ENCODE measurements around the gene RNF144A.

Gene RNF144A

DNA sequence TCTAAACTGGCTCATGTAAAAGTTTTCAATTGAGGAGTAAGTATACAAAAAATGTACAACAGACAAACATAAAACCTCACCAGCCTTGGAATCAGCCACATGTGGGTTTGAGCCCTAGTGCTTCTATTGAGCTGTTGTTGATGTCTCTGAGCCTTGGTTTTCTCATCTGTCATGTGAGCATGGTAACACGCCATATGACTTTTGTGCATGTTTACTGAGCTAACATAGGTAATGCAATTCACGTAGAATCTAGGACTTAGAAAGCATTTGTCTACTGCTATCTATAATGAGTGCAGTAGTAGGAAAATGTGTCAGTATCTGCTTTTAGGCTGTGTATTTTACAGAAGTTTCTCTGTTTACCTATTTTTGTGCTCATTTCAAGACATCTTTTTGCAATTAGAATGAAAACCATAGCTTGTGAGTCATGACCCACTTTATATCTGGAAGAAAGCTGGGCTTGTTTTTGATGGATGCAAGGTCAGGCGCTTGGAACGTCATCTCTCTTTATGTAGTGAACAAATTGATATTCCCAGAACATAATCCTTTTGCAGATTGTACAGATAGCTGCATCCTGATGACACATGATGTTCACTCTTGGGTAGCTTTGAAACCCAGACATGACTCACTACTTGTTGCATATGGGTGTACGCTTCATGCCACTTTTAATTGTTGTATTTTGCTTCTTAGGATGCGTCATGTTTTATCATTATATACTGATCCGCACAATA, 94.3 kb downstream of the RNF144A start:
- DNase-seq (ENCODE audit: low spot score in 2 of 2), result no peak
- no peak overlapping the region for H3K4me3 ChIP-seq
- H3K36me3 ChIP-seq (replicated peaks), result no peaks in the 10 kb centered on the region
- no peaks in the 10 kb centered on the region for H3K4me1 ChIP-seq
- no peaks in the 10 kb centered on the region for H3K9me3 ChIP-seq
- in situ Hi-C loops (cut with MboI; ENCODE audit: low sequenced_read_pairs), result no loop called here
- H3K27me3 ChIP-seq (ENCODE audit: low read depth), result no peaks in the 10 kb centered on the region

DNA sequence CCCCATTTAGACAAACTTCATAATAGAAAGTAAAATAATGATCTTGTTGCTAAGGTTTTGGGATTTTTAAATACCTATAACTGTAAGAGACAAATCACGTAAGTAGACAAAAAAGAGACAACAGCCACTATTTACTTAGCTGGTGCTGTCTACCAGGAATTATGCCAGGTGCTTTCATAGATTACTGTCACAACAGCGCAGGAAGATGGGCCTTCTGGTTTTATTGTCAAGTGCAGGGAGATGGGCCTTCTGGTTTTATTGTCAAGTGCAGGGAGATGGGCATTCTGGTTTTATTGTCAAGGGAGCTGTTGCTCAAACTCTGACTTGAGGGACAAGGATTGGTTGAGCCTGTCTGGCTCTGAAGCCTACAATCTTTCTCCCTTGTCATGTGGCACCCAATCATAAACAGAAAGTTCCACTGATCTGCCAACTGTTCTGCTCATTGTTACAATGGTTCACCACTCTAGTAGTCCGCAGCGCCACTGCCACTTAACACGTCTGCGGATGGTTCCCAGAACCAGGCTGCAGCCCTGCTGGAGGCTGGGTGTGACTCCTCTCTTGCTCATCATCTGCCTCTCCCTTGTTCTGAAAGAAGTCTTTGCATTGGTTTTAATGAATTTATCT, 95.0 kb downstream of the RNF144A start:
- Histone ChIP-seq H3K36me3 (replicated peaks) (no peaks in the 10 kb centered on the region), H3K9me3 (no peaks in the 10 kb centered on the region), H3K4me1 (no peaks in the 10 kb centered on the region), H3K27me3 (ENCODE audit: low read depth) (no peaks in the 10 kb centered on the region), H3K4me3 (no peak overlapping the region)
- no peak for DNase-seq (ENCODE audit: low spot score in 2 of 2)
- in situ Hi-C loops (cut with MboI; ENCODE audit: low sequenced_read_pairs), result no loop called here

DNA sequence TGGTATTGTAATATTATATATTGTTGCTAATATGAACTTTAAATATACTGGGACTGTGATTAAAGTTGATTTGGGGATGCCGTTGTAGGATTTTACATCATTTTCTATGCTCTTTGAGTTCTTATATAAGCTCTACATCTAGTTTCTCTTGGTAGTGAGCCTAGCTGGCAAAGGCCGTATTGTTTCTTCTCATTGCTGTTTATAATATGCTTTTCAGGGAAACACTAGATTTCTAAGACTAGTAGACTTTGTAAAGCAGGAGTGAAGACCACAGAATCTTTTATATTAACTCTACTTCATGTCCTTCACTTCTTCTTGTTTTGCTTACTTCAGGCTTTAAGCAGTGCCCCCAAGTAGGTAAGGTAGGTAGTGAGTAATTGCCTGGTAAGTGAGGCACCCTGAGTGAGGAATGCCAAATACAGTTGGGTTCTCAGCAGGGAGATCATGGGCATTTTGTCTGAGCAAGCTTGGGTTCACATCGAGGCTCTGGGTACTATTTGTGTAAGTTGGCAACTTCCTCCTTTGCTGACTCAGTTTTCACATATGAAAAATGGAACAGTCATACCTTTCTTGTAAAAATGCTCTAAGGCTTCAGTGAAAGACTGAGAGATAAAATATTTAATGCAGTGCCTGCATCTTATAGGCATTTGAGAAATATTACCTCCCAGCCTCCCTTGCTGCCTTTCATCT, 96.4 kb downstream of the RNF144A start:
- H3K4me1 ChIP-seq, result no peaks in the 10 kb centered on the region
- H3K4me3 ChIP-seq, result no peak overlapping the region
- H3K36me3 ChIP-seq (replicated peaks), result no peaks in the 10 kb centered on the region
- no peaks in the 10 kb centered on the region for H3K9me3 ChIP-seq
- in situ Hi-C loops (cut with MboI; ENCODE audit: low sequenced_read_pairs), result no loop called here
- no peaks in the 10 kb centered on the region for H3K27me3 ChIP-seq (ENCODE audit: low read depth)
- DNase-seq (ENCODE audit: low spot score in 2 of 2), result no peak

DNA sequence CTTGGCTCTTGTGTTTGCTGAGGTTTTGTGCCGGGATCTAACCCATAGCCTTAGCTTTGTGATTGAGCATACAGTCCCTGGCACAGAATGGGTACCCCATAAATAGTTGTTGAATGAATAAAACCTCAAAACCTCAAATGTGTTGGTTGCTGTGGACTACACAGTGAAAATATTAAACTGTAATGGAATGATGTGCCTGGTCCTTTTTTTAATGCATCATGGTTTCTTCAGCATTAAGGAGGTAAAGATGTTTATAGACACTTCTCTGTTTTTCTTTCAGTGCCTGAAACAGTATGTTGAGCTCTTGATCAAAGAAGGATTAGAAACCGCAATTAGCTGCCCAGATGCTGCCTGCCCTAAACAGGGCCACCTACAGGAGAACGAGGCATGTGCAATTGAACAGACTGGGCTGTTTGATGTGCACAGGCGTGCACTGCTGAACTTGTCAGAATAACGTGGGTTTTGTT, 97.0 kb downstream of the RNF144A start:
- no peak overlapping the region for H3K4me3 ChIP-seq
- in situ Hi-C loops (cut with MboI; ENCODE audit: low sequenced_read_pairs), result no loop called here
- no peaks in the 10 kb centered on the region for H3K9me3 ChIP-seq
- peak; percentile 9 to 54 for DNase-seq (ENCODE audit: low spot score in 2 of 2)
- no peaks in the 10 kb centered on the region for H3K27me3 ChIP-seq (ENCODE audit: low read depth)
- H3K4me1 ChIP-seq, result no peaks in the 10 kb centered on the region
- no peaks in the 10 kb centered on the region for H3K36me3 ChIP-seq (replicated peaks)

DNA sequence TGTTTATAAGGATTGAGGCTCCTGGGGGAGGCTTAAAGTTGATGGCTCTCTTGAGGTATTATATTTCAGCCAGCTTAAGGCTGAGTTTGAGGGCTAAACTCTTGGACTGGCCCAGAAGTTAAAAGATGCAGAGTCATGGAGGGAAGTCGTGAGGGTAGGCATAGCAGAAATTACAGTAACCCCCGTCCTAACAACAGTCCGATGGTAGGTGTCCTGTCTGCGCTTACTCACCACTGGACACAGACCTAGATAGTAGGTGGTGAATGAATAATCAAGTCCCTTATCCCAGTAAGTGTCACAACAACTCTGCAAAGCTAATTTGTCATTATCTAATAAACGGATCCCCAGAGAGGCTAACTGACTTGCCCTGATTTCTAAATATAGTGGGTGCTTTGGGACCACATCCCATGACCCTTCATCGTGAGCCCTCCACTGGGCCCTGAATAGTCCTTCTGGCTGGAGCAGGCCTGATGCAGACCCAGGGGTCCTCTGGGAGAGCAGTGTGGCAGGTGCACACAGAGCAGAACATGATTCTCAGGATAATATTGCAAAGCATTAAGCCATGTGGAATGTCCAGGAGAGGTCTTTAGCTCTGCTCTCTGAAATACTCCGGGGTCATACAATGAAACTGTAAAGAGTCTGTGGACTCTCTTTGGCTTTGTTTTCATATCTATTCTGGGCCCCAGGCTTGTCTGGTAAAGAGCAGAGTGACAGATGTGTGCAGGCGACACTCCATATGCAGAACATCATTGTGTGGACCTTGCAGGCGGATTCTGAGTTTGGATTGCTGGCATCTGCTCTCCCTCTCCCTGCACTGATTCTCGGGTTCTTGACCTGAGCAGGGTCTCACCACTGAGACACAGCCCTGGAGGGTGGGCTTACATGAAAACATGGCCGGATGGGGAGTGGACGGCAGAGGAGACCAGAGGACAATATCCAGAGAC, 98.1 kb downstream of the RNF144A start:
- H3K36me3 ChIP-seq (replicated peaks), result no peaks in the 10 kb centered on the region
- no peak overlapping the region for H3K4me3 ChIP-seq
- H3K9me3 ChIP-seq, result no peaks in the 10 kb centered on the region
- in situ Hi-C loops (cut with MboI; ENCODE audit: low sequenced_read_pairs), result no loop called here
- no peak for DNase-seq (ENCODE audit: low spot score in 2 of 2)
- no peaks in the 10 kb centered on the region for H3K27me3 ChIP-seq (ENCODE audit: low read depth)
- H3K4me1 ChIP-seq, result no peaks in the 10 kb centered on the region

DNA sequence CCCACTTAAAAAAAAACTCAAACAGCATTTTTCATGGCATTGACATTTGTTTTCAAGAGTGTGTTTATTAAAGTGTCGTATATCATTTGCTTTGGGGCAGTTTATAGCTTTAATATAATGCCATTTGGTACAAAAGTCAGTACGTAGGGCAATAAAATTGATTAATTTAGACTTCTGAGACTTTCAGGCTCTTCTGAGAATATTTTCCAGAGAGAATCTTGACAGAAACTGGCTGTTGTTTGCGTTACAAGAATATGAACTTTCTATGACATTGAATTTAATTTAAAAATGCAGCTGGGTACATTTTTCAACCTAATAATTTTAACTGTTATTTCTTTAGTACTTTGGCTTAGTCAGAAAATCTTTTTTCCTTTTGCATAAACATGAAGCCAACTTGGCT, 98.9 kb downstream of the RNF144A start:
- in situ Hi-C loops (cut with MboI; ENCODE audit: low sequenced_read_pairs), result no loop called here
- no peaks in the 10 kb centered on the region for H3K4me1 ChIP-seq
- no peak overlapping the region for H3K4me3 ChIP-seq
- no peaks in the 10 kb centered on the region for H3K36me3 ChIP-seq (replicated peaks)
- DNase-seq (ENCODE audit: low spot score in 2 of 2), result no peak
- H3K27me3 ChIP-seq (ENCODE audit: low read depth), result no peaks in the 10 kb centered on the region
- no peaks in the 10 kb centered on the region for H3K9me3 ChIP-seq

DNA sequence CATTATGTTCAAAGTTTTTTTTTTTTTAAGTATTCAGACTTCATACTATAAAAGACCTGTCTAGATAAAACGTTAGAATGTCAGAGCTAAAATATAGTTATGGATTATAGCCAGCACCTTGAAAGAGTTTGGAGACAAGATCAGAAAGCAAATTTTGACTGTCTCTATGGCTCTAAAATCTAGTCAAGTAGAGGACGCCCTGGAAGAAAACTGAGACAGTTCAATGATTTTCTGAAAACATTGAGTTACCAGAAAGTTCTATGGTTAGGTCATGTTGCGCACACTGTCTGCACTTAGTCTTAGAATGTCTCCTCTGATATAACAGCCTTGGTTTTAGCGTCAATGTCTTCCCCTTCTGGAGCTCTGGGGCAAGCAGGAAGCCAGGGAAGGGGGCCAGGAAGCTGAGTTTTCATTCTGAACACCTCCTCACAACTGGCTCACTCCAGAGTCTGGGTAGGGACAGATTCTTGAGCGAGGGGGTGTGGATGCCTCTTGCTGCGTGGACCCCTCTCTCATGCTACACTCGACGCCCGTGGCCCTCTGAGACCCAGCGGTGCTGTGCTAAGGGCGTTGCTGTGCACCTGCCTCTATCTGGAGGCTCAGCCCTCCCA, 99.5 kb downstream of the RNF144A start:
- Histone ChIP-seq H3K4me3 (no peak overlapping the region), H3K4me1 (no peaks in the 10 kb centered on the region), H3K36me3 (replicated peaks) (no peaks in the 10 kb centered on the region), H3K9me3 (no peaks in the 10 kb centered on the region), H3K27me3 (ENCODE audit: low read depth) (no peaks in the 10 kb centered on the region)
- DNase-seq (ENCODE audit: low spot score in 2 of 2), result no peak
- in situ Hi-C loops (cut with MboI; ENCODE audit: low sequenced_read_pairs), result no loop called here

DNA sequence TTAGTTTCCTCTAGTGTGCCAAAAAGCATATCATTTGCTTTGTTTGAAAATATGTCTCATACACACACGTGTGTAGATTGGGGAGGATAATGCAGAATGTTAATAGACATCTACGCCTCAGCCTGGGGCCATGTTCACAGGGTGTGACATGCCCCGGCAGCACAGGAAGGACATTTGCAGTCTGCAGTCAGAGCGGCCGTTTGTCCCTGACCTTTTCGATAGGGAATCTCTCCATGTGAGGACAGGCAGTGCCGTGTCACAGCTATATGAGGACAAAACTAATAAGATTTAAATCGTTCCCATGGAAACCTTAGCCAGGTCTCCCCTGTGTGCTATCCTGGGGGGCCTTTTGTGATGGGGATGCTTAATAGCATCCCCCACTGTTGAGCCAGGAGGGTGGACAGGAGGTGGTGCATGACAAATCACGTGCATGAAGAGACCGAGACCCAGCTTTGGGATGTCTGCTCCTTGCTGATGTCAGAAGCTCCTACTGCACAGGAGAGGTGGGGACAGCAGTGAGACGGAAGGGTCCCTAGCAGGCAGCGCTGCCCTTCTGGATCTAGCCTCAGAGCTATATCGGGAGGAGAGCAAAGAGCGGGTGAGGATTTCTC, 100.6 kb downstream of the RNF144A start:
- Histone ChIP-seq H3K4me1 (no peaks in the 10 kb centered on the region), H3K4me3 (no peak overlapping the region), H3K36me3 (replicated peaks) (no peaks in the 10 kb centered on the region), H3K9me3 (no peaks in the 10 kb centered on the region), H3K27me3 (ENCODE audit: low read depth) (no peaks in the 10 kb centered on the region)
- DNase-seq (ENCODE audit: low spot score in 2 of 2), result no peak
- in situ Hi-C loops (cut with MboI; ENCODE audit: low sequenced_read_pairs), result no loop called here

DNA sequence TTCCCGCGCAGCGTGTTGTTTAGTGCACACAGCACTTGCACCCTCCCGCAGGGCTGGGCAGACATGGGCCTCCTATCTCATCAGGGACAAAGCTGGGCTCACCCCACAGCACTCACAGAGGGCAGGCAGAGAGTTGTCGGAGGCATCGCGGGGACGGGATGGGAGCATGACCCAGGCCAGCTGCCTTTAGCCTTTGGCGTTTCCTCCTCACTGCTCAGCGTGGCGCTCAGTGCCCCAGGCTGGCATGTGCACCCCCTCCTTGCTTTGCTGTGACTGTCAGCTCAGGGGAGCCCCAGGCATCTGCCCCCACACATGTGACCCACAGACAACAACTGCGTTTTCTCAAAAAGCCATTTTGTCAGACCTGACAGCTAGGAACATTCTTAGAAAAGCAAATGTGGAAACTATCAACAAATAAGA, 101.1 kb downstream of the RNF144A start:
- H3K9me3 ChIP-seq, result no peaks in the 10 kb centered on the region
- no peaks in the 10 kb centered on the region for H3K27me3 ChIP-seq (ENCODE audit: low read depth)
- H3K36me3 ChIP-seq (replicated peaks), result no peaks in the 10 kb centered on the region
- no peak for DNase-seq (ENCODE audit: low spot score in 2 of 2)
- in situ Hi-C loops (cut with MboI; ENCODE audit: low sequenced_read_pairs), result no loop called here
- no peak overlapping the region for H3K4me3 ChIP-seq
- H3K4me1 ChIP-seq, result no peaks in the 10 kb centered on the region

DNA sequence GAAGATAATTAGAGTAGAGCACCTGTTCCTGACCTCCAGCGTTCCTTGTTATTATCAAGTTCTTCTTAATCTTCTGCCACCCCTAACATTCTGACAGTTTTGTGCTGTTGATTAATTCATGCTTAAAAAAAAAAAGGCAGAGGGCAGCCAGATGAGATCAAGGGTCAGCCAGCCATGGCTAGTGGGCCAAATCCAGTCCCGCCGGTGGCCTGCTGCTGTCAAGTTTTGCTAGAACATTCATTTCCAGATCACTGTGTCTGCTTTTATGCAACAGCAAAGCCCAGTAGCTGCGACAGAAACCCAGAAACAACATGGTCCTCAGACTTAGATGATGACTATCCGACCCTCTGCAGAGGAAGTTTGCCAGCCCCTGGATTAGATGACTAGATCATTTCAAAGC, 101.6 kb downstream of the RNF144A start:
- no peak overlapping the region for H3K4me3 ChIP-seq
- no peaks in the 10 kb centered on the region for H3K9me3 ChIP-seq
- in situ Hi-C loops (cut with MboI; ENCODE audit: low sequenced_read_pairs), result no loop called here
- no peak for DNase-seq (ENCODE audit: low spot score in 2 of 2)
- H3K4me1 ChIP-seq, result no peaks in the 10 kb centered on the region
- H3K36me3 ChIP-seq (replicated peaks), result no peaks in the 10 kb centered on the region
- no peaks in the 10 kb centered on the region for H3K27me3 ChIP-seq (ENCODE audit: low read depth)

DNA sequence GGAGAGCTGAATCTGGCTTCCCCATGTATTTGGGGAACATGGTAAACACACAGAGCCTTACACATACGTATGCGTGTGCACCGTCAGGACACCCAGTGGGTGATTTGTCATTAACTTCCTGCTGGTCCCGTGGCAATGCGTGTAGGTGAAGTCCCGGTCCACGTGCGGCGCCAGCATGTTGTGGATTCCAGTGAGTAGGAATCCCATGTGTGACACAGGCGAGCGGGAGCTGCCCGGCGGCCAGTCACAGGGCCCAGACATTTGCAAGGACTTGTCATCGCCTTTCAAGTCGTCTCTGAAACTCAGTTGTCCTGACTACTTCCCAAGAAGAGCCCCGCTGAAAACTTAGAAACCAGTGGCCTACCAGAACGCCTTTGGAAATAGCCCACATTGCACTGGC, 102.0 kb downstream of the RNF144A start:
- Histone ChIP-seq H3K4me1 (no peaks in the 10 kb centered on the region), H3K9me3 (no peaks in the 10 kb centered on the region), H3K27me3 (ENCODE audit: low read depth) (no peaks in the 10 kb centered on the region), H3K36me3 (replicated peaks) (no peaks in the 10 kb centered on the region), H3K4me3 (no peak overlapping the region)
- no peak for DNase-seq (ENCODE audit: low spot score in 2 of 2)
- in situ Hi-C loops (cut with MboI; ENCODE audit: low sequenced_read_pairs), result no loop called here

DNA sequence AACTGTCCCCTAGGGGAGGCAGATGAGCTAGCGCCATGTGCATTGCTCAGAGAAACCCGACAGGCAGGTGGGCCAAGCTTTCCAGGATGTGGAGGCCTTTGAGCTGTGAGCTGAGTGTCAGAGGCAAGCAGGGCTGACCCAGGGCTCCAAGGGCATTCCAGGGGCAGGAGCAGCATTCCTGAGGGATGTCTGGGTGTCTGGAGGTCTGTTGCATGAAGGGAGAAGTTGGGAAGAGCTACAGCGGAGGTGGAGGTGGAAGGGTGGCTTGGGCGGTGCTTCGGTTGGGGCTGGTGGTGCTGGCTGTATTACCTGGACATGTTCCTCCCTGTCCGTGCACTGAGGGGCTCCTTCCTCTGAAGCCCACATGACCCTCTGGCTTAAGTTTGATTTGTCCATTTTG, 102.8 kb downstream of the RNF144A start:
- Histone ChIP-seq H3K27me3 (ENCODE audit: low read depth) (no peaks in the 10 kb centered on the region), H3K9me3 (no peaks in the 10 kb centered on the region), H3K4me3 (no peak overlapping the region), H3K4me1 (no peaks in the 10 kb centered on the region), H3K36me3 (replicated peaks) (no peaks in the 10 kb centered on the region)
- in situ Hi-C loops (cut with MboI; ENCODE audit: low sequenced_read_pairs), result no loop called here
- DNase-seq (ENCODE audit: low spot score in 2 of 2), result no peak

DNA sequence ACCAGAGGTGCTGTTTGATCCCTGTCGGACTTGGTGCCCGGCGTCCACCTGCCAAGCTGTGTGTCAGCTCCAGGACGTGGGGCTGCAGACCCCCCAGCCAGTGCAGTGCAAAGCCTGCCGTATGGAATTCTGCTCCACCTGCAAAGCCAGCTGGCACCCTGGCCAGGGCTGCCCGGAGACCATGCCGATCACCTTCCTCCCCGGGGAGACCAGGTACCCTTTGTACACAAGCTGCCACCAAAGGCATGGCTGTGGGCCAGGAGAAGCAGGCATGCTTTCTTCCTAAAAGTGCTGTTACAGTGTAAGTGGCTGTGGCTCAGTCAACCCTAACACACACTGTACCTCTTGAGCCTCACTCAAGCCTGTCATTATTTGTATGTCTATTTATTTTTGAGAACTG, 103.3 kb downstream of the RNF144A start:
- no peaks in the 10 kb centered on the region for H3K9me3 ChIP-seq
- no peaks in the 10 kb centered on the region for H3K4me1 ChIP-seq
- no peaks in the 10 kb centered on the region for H3K36me3 ChIP-seq (replicated peaks)
- H3K27me3 ChIP-seq (ENCODE audit: low read depth), result no peaks in the 10 kb centered on the region
- no peak overlapping the region for H3K4me3 ChIP-seq
- DNase-seq (ENCODE audit: low spot score in 2 of 2), result no peak
- in situ Hi-C loops (cut with MboI; ENCODE audit: low sequenced_read_pairs), result no loop called here
